DOHH2 (cell line): Measurements from ENCODE around the gene CCDC117.

Experiments
- H3F3A ChIP-seq: fragments of 200-600 bp; sonication (generic), shearing (Covaris generic); 2 replicates; pipeline ENCODE4 v1.6.0; 2016; ENCODE audit warnings: antibody characterized with exemption, mild to moderate bottlenecking; ENCODE audit not compliant: control insufficient read depth, insufficient read depth
- H3K27ac ChIP-seq: fragments of 200-600 bp; sonication (generic); 2 replicates; pipeline ENCODE4 v1.5.1; 2014; ENCODE audit warnings: low read depth, mild to moderate bottlenecking, low read length, moderate library complexity
- H3K27me3 ChIP-seq: fragments of 200-600 bp; sonication (generic); 2 replicates; pipeline ENCODE4 v1.6.1; 2014; ENCODE audit warnings: mild to moderate bottlenecking, low read length, mixed read lengths; ENCODE audit not compliant: control insufficient read depth
- H3K36me3 ChIP-seq: fragments of 200-600 bp; sonication (generic); 2 replicates; pipeline ENCODE4 v1.6.1; 2014; ENCODE audit warnings: mild to moderate bottlenecking, low read length, moderate library complexity, mixed read lengths; ENCODE audit not compliant: control insufficient read depth
- H3K4me1 ChIP-seq: fragments of 200-600 bp; sonication (generic); 2 replicates; pipeline ENCODE4 v1.6.1; 2014; ENCODE audit warnings: mild to moderate bottlenecking, low read length, mixed read lengths; ENCODE audit not compliant: control insufficient read depth
- H3K4me2 ChIP-seq: fragments of 200-600 bp; sonication (generic); 2 replicates; pipeline ENCODE4 v1.6.0; 2014; ENCODE audit warnings: mild to moderate bottlenecking, low read length, moderate library complexity
- H3K4me3 ChIP-seq: fragments of 200-600 bp; sonication (generic); 2 replicates; pipeline ENCODE4 v1.5.1; 2014; ENCODE audit warnings: mild to moderate bottlenecking, low read length, mixed read lengths
- H3K79me2 ChIP-seq: fragments of 200-600 bp; sonication (generic); 2 replicates; pipeline ENCODE4 v1.6.1; 2014; ENCODE audit warnings: mild to moderate bottlenecking, low read length, mixed read lengths; ENCODE audit not compliant: control insufficient read depth
- H3K9me2 ChIP-seq: fragments of 200-600 bp; sonication (generic); replicated peaks from 2 replicates; pipeline ENCODE4 v1.6.1; 2014; ENCODE audit warnings: mild to moderate bottlenecking, low read length, mixed read lengths; ENCODE audit not compliant: control insufficient read depth
- H3K9me3 ChIP-seq: fragments of 200-600 bp; sonication (generic); 2 replicates; pipeline ENCODE4 v1.6.1; 2014; ENCODE audit warnings: antibody characterized with exemption, low read length, mixed read lengths; ENCODE audit not compliant: control insufficient read depth, insufficient read depth
- H4K20me1 ChIP-seq: fragments of 200-600 bp; sonication (generic); 2 replicates; pipeline ENCODE4 v1.6.0; 2014; ENCODE audit warnings: low read depth, mild to moderate bottlenecking, antibody characterized with exemption, low read length, moderate library complexity; ENCODE audit not compliant: control insufficient read depth, insufficient read depth
- EZH2phosphoT487 ChIP-seq: fragments of 200-600 bp; sonication (generic); IDR thresholded peaks from 2 replicates; pipeline ENCODE4 v1.6.1; 2017; ENCODE audit warnings: borderline replicate concordance, mild to moderate bottlenecking, antibody characterized with exemption, low read length, moderate library complexity, mixed read lengths
- TF ChIP-seq, protein P1 (sequence below): fragments of 200-600 bp; sonication (generic); IDR thresholded peaks from one replicate; pipeline ENCODE4 v1.5.1; 2014; ENCODE audit warnings: antibody characterized with exemption, mild to moderate bottlenecking, low read depth, low read length; ENCODE audit not compliant: poor library complexity, severe bottlenecking

CCDC117 gene

DNA sequence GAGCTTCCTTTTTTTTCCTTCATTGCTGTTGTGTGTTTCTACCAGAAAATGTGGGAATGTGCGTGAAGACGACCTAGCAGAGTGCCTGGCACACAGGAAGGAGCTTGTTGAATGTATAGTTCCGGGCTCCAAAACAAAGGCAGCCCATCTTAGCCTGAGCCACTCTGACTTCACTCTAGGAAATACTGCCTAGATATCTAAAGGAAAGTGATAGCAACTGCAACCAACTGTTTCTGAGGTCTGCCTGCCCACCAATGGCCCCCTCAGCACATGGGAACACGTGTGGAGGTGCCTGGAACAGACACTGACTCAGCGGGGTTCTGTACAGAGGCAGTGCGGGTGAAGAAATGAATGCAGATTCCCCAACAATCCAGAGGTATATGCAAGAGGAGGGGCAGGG is 42.6 kb downstream of the CCDC117 start:
- Histone ChIP-seq H3F3A (no peaks in the 10 kb centered on the region), H3K4me1 (peaks cover 51% of the 10 kb centered on the region), H4K20me1 (0 out of 2 replicates have a peak, but pooled peaks cover 5% of the 10 kb centered on the region), H3K9me2 (no peaks in the 10 kb centered on the region), H3K36me3 (no peaks in the 10 kb centered on the region), H3K79me2 (no peaks in the 10 kb centered on the region), H3K27ac (no peak overlapping the region), H3K4me3 (no peak overlapping the region), H3K4me2 (no peak overlapping the region), H3K9me3 (no peaks in the 10 kb centered on the region), H3K27me3 (no peaks in the 10 kb centered on the region)
- TF ChIP-seq EZH2phosphoT487 = no peak
- TF ChIP-seq, protein P1, sequence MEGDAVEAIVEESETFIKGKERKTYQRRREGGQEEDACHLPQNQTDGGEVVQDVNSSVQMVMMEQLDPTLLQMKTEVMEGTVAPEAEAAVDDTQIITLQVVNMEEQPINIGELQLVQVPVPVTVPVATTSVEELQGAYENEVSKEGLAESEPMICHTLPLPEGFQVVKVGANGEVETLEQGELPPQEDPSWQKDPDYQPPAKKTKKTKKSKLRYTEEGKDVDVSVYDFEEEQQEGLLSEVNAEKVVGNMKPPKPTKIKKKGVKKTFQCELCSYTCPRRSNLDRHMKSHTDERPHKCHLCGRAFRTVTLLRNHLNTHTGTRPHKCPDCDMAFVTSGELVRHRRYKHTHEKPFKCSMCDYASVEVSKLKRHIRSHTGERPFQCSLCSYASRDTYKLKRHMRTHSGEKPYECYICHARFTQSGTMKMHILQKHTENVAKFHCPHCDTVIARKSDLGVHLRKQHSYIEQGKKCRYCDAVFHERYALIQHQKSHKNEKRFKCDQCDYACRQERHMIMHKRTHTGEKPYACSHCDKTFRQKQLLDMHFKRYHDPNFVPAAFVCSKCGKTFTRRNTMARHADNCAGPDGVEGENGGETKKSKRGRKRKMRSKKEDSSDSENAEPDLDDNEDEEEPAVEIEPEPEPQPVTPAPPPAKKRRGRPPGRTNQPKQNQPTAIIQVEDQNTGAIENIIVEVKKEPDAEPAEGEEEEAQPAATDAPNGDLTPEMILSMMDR = no peak

DNA sequence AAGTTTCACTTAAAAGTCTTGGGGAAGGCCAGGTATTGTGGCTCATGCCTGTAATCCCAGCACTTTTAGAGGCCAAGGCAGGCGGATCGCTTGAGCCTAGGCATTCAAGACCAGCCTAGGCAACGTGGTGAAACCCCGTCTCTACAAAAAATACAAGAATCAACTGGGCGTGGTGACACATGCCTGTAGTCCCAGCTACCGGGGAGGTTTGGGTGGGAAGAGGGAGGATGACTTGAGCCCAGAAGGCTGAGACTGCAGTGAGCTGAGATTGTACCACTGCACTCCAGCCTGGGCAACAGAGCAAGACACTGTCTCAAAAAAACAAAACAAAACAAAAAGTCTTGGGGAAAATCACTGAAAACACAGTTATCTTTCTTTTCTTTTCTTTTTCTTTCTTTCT is 43.2 kb downstream of the CCDC117 start:
- 0 out of 2 replicates have a peak, but pooled peaks cover 5% of the 10 kb centered on the region for H4K20me1 ChIP-seq
- H3K27ac ChIP-seq = no peak overlapping the region
- no peaks in the 10 kb centered on the region for H3K27me3 ChIP-seq
- no peaks in the 10 kb centered on the region for H3K9me2 ChIP-seq
- no peak for TF ChIP-seq EZH2phosphoT487
- TF ChIP-seq, protein P1 = no peak
- no peak overlapping the region for H3K4me2 ChIP-seq
- no peaks in the 10 kb centered on the region for H3K36me3 ChIP-seq
- no peaks in the 10 kb centered on the region for H3F3A ChIP-seq
- H3K79me2 ChIP-seq = no peaks in the 10 kb centered on the region
- H3K9me3 ChIP-seq = no peaks in the 10 kb centered on the region
- peaks cover 50% of the 10 kb centered on the region for H3K4me1 ChIP-seq
- no peak overlapping the region for H3K4me3 ChIP-seq

DNA sequence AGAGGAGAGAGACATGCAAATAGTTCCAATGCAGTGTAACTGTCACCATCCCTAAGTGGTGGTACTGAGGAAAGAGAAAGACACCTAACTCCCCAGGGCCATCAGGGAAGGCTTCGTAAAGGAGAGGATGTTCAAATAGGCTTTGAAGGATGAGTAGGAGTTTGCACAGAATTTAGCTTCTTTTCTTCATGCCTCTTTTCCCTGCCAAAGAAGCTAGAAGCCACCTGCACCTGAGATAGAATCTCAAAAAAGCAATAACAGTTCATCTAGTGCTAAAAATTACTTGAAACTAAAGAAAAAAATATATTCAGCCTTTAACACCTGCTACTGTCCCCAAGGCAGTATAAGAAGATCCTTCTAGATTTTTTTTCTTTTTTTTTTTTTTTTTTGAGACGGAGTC is 44.6 kb downstream of the CCDC117 start:
- H3F3A ChIP-seq = no peaks in the 10 kb centered on the region
- no peaks in the 10 kb centered on the region for H3K9me3 ChIP-seq
- H4K20me1 ChIP-seq = no peaks in the 10 kb centered on the region
- no peak overlapping the region for H3K27ac ChIP-seq
- no peaks in the 10 kb centered on the region for H3K27me3 ChIP-seq
- peak overlapping the region; percentile 8; the same call in 1 of the 2 replicates for H3K4me2 ChIP-seq
- no peak overlapping the region for H3K4me3 ChIP-seq
- H3K9me2 ChIP-seq = no peaks in the 10 kb centered on the region
- TF ChIP-seq EZH2phosphoT487 = no peak
- TF ChIP-seq, protein P1 = no peak
- peaks cover 43% of the 10 kb centered on the region for H3K4me1 ChIP-seq
- no peaks in the 10 kb centered on the region for H3K36me3 ChIP-seq
- no peaks in the 10 kb centered on the region for H3K79me2 ChIP-seq
